ENCODE measurements around the gene PTTG1IP.

GRCh38 chr21:44805226-44805625, 68.3 kb downstream of the PTTG1IP start:
- TF ChIP-seq CTCF (IDR thresholded peaks at IDR 0.05) = no peak
- no peak for TF ChIP-seq POLR2A (IDR thresholded peaks at IDR 0.05)
